Measurements from ENCODE around the gene PRKCA.

The PRKCA gene

GRCh38 chr17:66829386-66829864, 527.0 kb downstream of the PRKCA start:
- H3K4me3 ChIP-seq (ENCODE audit: low read depth, low read length) = no peak overlapping the region
- TF ChIP-seq CTCF (IDR thresholded peaks at IDR 0.05; ENCODE audit: low read depth, low read length) = no peak

- no peak overlapping the region for H3K4me3 ChIP-seq (ENCODE audit: low read depth, low read length)
- no peak for TF ChIP-seq CTCF (IDR thresholded peaks at IDR 0.05; ENCODE audit: low read depth, low read length)
These were observed 527.5 kb downstream of the PRKCA start for GRCh38 chr17:66829883-66830282.

- no peak for TF ChIP-seq CTCF (IDR thresholded peaks at IDR 0.05; ENCODE audit: low read depth, low read length)
- no peak overlapping the region for H3K4me3 ChIP-seq (ENCODE audit: low read depth, low read length)
These were observed 528.0 kb downstream of the PRKCA start for GRCh38 chr17:66830451-66830850.

DNA sequence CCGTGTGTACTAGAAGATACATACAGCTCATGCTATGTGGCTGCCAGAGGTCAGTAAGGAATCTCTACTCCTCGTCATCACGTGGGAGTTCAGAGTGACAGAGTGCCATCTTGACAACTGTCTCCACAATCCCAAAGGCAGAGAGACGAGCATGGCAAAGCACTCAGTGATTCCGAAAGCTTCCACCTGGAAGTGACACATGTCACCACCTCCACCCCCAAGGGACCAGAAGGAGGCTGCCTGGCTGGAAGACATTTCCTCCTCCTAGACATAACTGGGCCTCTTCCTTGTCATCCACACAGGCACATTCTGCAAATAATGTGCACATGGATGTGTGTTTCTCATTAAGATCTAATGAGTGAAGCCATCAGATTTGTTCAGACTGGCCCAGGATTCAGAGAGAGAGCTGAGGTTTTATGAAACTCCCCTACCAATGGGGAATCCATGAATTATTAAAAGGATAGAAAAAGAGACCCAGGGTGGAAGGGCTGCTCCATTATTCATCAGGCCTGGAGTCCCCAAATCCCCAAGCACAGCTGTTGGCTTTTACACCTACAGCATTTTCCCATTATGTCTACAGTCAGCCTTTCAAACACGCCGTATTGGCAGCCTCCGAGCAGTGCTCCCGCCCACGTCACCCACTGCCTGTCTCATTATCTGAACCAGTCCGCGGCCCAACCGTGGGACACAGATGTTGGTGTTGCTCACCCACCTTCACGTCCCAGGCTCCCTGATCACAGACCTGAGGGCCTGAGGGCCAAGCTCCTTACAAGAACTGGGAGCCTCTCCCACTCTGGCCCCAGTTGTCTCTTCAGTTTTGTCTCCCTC, 529.2 kb downstream of the PRKCA start:
- H3K4me3 ChIP-seq (ENCODE audit: low read depth, low read length) = no peak overlapping the region
- TF ChIP-seq CTCF (IDR thresholded peaks at IDR 0.05; ENCODE audit: low read depth, low read length) = no peak

- no peak for TF ChIP-seq CTCF (IDR thresholded peaks at IDR 0.05; ENCODE audit: low read depth, low read length)
These were observed 530.8 kb downstream of the PRKCA start for GRCh38 chr17:66833201-66833600.

GRCh38 chr17:66834426-66834918, 532.1 kb downstream of the PRKCA start:
- no peak for TF ChIP-seq CTCF (IDR thresholded peaks at IDR 0.05; ENCODE audit: low read depth, low read length)
- no peak overlapping the region for H3K4me3 ChIP-seq (ENCODE audit: low read depth, low read length)

More at GRCh38 chr17:66833201-66833600, 530.8 kb downstream of the PRKCA start:
- no peak overlapping the region for H3K4me3 ChIP-seq (ENCODE audit: low read depth, low read length)

- H3K4me3 ChIP-seq (ENCODE audit: low read depth, low read length) = no peak within 1 kb of the TSS
These were observed 532.6 kb downstream of the PRKCA start, which contains the start of gene CACNG5 for GRCh38 chr17:66834919-66835454. CACNG5 (plus strand) TSS chr17:66835117; CDS start chr17:66877333, 42,216 bp downstream.

More at GRCh38 chr17:66834919-66835454, 532.6 kb downstream of the PRKCA start, which contains the start of gene CACNG5:
- TF ChIP-seq CTCF (IDR thresholded peaks at IDR 0.05; ENCODE audit: low read depth, low read length) = no peak

All from WI38 (cell line).